Neural progenitor cell (in vitro differentiated cells): ENCODE measurements around the gene TK2. TPM values are rescaled to one million over a fixed set of nuclear protein-coding genes. Genes with fewer than 3 reads are reported as not detected.
A peak's percentile ranks its signal among the peaks of the same experiment; 100 is the strongest.

Source experiments
- DNase-seq: peaks from one replicate; pipeline ENCODE4 v3.0.0-alpha.2; 2016; ENCODE audit warnings: low spot score
- H2AFZ ChIP-seq: fragments of 200-600 bp; sonication (generic); replicated peaks from 2 replicates; pipeline ENCODE4 v1.6.1; 2016; ENCODE audit warnings: antibody characterized with exemption
- H3F3A ChIP-seq: fragments of 200-600 bp; sonication (generic); 2 replicates; pipeline ENCODE4 v1.6.1; 2016; ENCODE audit warnings: antibody characterized with exemption, low read depth
- H3K27ac ChIP-seq: fragments of 200-600 bp; sonication (generic); 2 replicates; pipeline ENCODE4 v1.5.1; 2016; ENCODE audit warnings: mild to moderate bottlenecking
- H3K27me3 ChIP-seq: fragments of 200-600 bp; sonication (generic); 2 replicates; pipeline ENCODE4 v1.6.1; 2016; ENCODE audit warnings: mild to moderate bottlenecking, moderate library complexity
- H3K36me3 ChIP-seq: fragments of 200-600 bp; sonication (generic); 2 replicates; pipeline ENCODE4 v1.5.1; 2016
- H3K4me1 ChIP-seq: fragments of 200-600 bp; sonication (generic); 2 replicates; pipeline ENCODE4 v1.6.1; 2016; ENCODE audit warnings: mixed run types
- H3K4me2 ChIP-seq: fragments of 200-600 bp; sonication (generic); 2 replicates; pipeline ENCODE4 v1.6.1; 2016
- H3K4me3 ChIP-seq: fragments of 200-600 bp; sonication (generic); 2 replicates; pipeline ENCODE4 v1.5.1; 2016
- H3K79me2 ChIP-seq: fragments of 200-600 bp; sonication (generic); 2 replicates; pipeline ENCODE4 v1.6.1; 2016; ENCODE audit warnings: low read depth
- H3K9ac ChIP-seq: fragments of 200-600 bp; sonication (generic); 2 replicates; pipeline ENCODE4 v1.6.1; 2016
- H3K9me3 ChIP-seq: fragments of 200-600 bp; sonication (generic); 2 replicates; pipeline ENCODE4 v1.5.1; 2016; ENCODE audit warnings: low read depth
- H4K20me1 ChIP-seq: fragments of 200-600 bp; sonication (generic); 2 replicates; pipeline ENCODE4 v1.6.1; 2016; ENCODE audit warnings: low read depth
- H3K27ac Mint-ChIP-seq: 3 replicates; pipeline ENCODE4 v1.8.0; 2021; ENCODE audit warnings: mixed read lengths
- H3K27me3 Mint-ChIP-seq: 2 replicates; pipeline ENCODE4 v1.8.0; 2022; ENCODE audit warnings: low read depth, mild to moderate bottlenecking, inconsistent platforms, moderate library complexity, mixed read lengths; ENCODE audit not compliant: insufficient read depth
- H3K36me3 Mint-ChIP-seq: 3 replicates; pipeline ENCODE4 v1.8.0; 2021; ENCODE audit warnings: mixed read lengths
- H3K4me1 Mint-ChIP-seq: 3 replicates; pipeline ENCODE4 v1.8.0; 2021; ENCODE audit warnings: mixed read lengths
- H3K4me3 Mint-ChIP-seq: 3 replicates; pipeline ENCODE4 v1.8.0; 2021; ENCODE audit warnings: mild to moderate bottlenecking, moderate library complexity, mixed read lengths
- H3K9me3 Mint-ChIP-seq: 3 replicates; pipeline ENCODE4 v1.8.0; 2020; ENCODE audit warnings: mixed read lengths
- EZH2 ChIP-seq: fragments of 200-600 bp; sonication (generic); IDR thresholded peaks from 2 replicates; pipeline ENCODE4 v1.6.1; 2017; ENCODE audit warnings: antibody characterized with exemption, mild to moderate bottlenecking, moderate library complexity
- EZH2phosphoT487 ChIP-seq: fragments of 200-600 bp; sonication (generic); IDR thresholded peaks from 2 replicates; pipeline ENCODE4 v1.6.1; 2017; ENCODE audit warnings: antibody characterized with exemption
- total RNA-seq: library from RNA; depleted of rRNA; stranded (reverse); fragments of >200 nt; gene quantifications from 2 replicates; pipeline ENCODE4 v1.2.3, GENCODE V29; 2015; ENCODE audit warnings: low replicate concordance
- TF ChIP-seq, protein P1 (sequence below): fragments of 200-600 bp; sonication (generic); IDR thresholded peaks from 2 replicates; pipeline ENCODE4 v1.5.1; 2017; ENCODE audit warnings: antibody characterized with exemption, mild to moderate bottlenecking

TK2 gene
- total RNA-seq, 1 donor from 2014 or later, result 7.3 TPM

DNA sequence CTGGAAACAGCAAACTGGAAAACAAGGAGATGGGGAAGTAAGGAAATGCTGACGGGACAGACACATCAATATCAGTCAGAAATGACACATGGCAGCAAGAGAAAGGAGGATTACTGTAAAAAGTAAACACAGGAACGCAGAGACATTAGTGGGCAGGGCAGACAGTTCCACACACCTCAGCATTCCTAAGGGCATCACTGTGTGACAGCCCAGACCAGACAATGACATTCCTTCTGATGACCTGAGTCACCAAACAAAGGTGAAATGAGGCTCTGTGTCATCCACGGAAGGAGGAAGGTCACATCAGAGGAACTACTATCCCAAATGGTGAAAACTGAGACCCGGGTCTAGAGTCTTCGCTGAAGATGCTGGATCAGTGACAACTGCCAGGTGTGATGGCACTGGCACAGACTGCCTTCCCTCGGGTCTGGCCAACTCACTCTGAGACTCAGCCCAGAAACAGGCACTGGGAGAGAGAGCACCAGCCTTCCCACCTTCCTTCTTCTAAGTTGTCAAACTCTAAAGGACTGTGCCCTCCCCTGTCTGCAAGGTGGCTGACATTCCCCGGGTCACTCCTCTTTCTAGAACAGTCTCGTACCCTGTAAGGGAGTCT lies 36.7 kb downstream of the TK2 start:
- TF ChIP-seq EZH2 (no peak), EZH2phosphoT487 (no peak)
- TF ChIP-seq, protein P1, sequence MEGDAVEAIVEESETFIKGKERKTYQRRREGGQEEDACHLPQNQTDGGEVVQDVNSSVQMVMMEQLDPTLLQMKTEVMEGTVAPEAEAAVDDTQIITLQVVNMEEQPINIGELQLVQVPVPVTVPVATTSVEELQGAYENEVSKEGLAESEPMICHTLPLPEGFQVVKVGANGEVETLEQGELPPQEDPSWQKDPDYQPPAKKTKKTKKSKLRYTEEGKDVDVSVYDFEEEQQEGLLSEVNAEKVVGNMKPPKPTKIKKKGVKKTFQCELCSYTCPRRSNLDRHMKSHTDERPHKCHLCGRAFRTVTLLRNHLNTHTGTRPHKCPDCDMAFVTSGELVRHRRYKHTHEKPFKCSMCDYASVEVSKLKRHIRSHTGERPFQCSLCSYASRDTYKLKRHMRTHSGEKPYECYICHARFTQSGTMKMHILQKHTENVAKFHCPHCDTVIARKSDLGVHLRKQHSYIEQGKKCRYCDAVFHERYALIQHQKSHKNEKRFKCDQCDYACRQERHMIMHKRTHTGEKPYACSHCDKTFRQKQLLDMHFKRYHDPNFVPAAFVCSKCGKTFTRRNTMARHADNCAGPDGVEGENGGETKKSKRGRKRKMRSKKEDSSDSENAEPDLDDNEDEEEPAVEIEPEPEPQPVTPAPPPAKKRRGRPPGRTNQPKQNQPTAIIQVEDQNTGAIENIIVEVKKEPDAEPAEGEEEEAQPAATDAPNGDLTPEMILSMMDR, result no peak
- Histone ChIP-seq H3K36me3 (no peaks in the 10 kb centered on the region), H3K27ac (no peak overlapping the region), H2AFZ (no peak overlapping the region), H3K4me1 (peaks cover 36% of the 10 kb centered on the region), H3K4me2 (no peak overlapping the region), H3F3A (peaks cover 26% of the 10 kb centered on the region), H4K20me1 (no peaks in the 10 kb centered on the region), H3K4me3 (no peak overlapping the region), H3K79me2 (no peaks in the 10 kb centered on the region), H3K27me3 (no peaks in the 10 kb centered on the region), H3K9me3 (no peaks in the 10 kb centered on the region), H3K9ac (no peak overlapping the region)
- no peak for DNase-seq
- Mint-ChIP-seq H3K4me3 (no peak overlapping the region), H3K27ac (no peak overlapping the region), H3K36me3 (peaks cover 18% of the 10 kb centered on the region), H3K27me3 (peaks cover 2% of the 10 kb centered on the region), H3K9me3 (peaks cover 2% of the 10 kb centered on the region), H3K4me1 (peaks cover 46% of the 10 kb centered on the region)

DNA sequence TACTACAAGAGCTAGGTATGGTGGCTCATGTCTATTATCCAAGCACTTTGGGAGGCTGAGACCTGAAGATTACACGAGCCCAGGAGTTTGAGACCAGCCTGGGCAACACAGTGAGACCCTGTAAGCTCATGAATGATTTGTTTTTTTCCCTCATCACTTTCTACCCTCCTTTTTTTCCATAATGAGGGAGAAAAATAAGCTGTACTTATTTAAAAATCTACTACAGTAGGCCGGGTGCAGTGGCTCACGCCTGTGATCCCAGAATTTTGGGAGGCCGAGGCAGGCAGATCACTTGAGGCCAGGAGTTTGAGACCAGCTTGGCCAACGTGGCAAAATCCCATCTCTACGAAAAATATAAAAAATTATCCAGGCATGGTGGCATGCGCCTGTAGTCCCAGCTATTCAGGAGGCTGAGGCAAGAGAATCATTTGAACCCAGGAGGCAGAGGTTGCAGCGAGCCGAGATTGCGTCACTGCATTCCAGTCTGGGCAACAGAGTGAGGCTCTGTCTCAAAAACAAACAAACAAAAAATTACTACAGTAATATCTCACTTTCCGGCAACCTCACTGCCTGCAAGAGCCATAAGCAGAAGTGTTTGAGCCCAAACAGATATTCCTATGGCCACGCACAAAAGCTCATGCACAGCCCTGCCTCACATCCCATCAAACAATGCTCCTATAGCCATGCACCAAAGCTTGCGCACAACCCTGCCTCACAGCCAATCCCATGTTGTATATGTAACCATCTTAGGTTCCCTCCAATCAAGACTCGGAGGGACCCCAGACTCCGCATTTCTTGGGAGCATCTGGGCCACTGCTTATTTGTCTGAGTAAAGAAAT lies 37.4 kb downstream of the TK2 start:
- H3K27ac ChIP-seq, result no peak overlapping the region
- no peaks in the 10 kb centered on the region for H3K79me2 ChIP-seq
- Mint-ChIP-seq H3K27ac (peak overlapping the region; percentile 87), H3K4me1 (peaks cover 44% of the 10 kb centered on the region), H3K4me3 (no peak overlapping the region), H3K27me3 (peaks cover 5% of the 10 kb centered on the region), H3K9me3 (peaks cover 2% of the 10 kb centered on the region), H3K36me3 (peaks cover 15% of the 10 kb centered on the region)
- H2AFZ ChIP-seq, result no peak overlapping the region
- peaks cover 26% of the 10 kb centered on the region for H3F3A ChIP-seq
- TF ChIP-seq EZH2 (no peak), EZH2phosphoT487 (no peak)
- TF ChIP-seq, protein P1, result no peak
- H4K20me1 ChIP-seq, result no peaks in the 10 kb centered on the region
- peaks cover 32% of the 10 kb centered on the region for H3K4me1 ChIP-seq
- no peaks in the 10 kb centered on the region for H3K27me3 ChIP-seq
- H3K4me2 ChIP-seq, result peak overlapping the region; percentile 48
- DNase-seq, result no peak
- no peak overlapping the region for H3K9ac ChIP-seq
- no peaks in the 10 kb centered on the region for H3K36me3 ChIP-seq
- H3K9me3 ChIP-seq, result no peaks in the 10 kb centered on the region
- H3K4me3 ChIP-seq, result no peak overlapping the region

DNA sequence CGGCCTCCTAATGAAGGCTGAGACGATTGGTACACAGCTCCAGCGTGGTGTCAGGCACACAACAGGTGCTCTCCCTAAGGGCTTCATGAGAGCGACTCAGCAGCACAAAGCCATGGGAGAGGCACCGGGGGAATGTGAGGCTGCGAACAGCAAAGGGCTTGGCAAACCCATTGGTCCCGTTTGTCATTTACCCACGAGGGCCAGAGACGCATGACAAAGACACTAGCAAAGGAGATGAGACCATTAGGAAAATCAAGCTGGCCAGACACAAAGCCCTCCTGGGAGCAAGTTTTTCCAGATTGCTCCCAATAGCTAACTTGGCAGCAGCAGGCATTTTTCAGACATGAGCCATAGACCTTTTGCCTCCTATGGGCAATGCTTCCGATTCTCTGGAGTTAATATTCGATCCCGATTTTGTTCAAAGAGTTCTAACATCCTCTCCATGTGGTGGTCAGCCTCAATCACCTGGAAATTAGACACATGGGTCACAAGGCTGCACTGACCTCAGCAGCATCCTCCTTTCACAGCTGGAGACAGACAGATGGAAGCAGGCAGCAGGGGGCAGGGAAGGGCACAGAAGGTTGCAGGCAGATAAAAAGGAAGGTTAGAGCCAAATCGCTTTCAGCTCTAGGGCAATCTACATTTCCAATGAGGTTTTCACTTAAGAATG lies 38.2 kb downstream of the TK2 start:
- Mint-ChIP-seq H3K36me3 (peaks cover 15% of the 10 kb centered on the region), H3K4me3 (no peak overlapping the region), H3K4me1 (peaks cover 37% of the 10 kb centered on the region), H3K27me3 (peaks cover 5% of the 10 kb centered on the region), H3K27ac (peak overlapping the region; percentile 87), H3K9me3 (peaks cover 2% of the 10 kb centered on the region)
- Histone ChIP-seq H3K27ac (no peak overlapping the region), H3K36me3 (no peaks in the 10 kb centered on the region), H3K4me1 (peaks cover 24% of the 10 kb centered on the region), H3K9me3 (no peaks in the 10 kb centered on the region), H2AFZ (no peak overlapping the region), H3K27me3 (no peaks in the 10 kb centered on the region), H3K9ac (no peak overlapping the region), H3K4me2 (peak overlapping the region; percentile 48), H4K20me1 (no peaks in the 10 kb centered on the region), H3K79me2 (no peaks in the 10 kb centered on the region), H3K4me3 (no peak overlapping the region), H3F3A (peaks cover 26% of the 10 kb centered on the region)
- DNase-seq, result peak; percentile 33
- TF ChIP-seq EZH2 (no peak), EZH2phosphoT487 (no peak)
- TF ChIP-seq, protein P1, result no peak
